H1 (cell line): ENCODE results near the gene RPS6KA2. TPM values are rescaled to one million over a fixed set of nuclear protein-coding genes. Genes with fewer than 3 reads are reported as not detected.
A peak's percentile ranks its signal among the peaks of the same experiment; 100 is the strongest.

ENCODE experiments used
- CTCF ChIA-PET: fragments of 300-600 bp; sonication (Branson Sonifier 250); formaldehyde crosslinking; loops from one replicate; lab custom pipeline; 2021; ENCODE audit not compliant: partially characterized antibody; lab: Charles Lee
- POLR2A ChIA-PET: fragments of 300-600 bp; sonication (Branson Sonifier 250); formaldehyde crosslinking; loops from one replicate; lab custom pipeline; 2021; ENCODE audit warnings: inconsistent platforms; ENCODE audit not compliant: partially characterized antibody; lab: Charles Lee
- DNase-seq, 2 experiments: peaks; one replicate each; pipeline versions ENCODE4 v3.0.0 to v3.0.0-alpha.2; 2010 to 2022; ENCODE audit warnings: low spot score in 2 of 2, low read depth in 1 of 2, mixed read lengths in 1 of 2
- FAIRE-seq: peaks from 2 replicates; lab custom pipeline; 2011; peaks lifted over from hg19 to GRCh38; lab: Jason Lieb, UNC
- H2AFZ ChIP-seq: 2 replicates; pipeline ENCODE4 v1.8.1; 2012; ENCODE audit warnings: low read length, inconsistent platforms
- H2AK5ac ChIP-seq: 2 replicates; pipeline ENCODE4 v1.6.1; 2013; ENCODE audit warnings: low read depth, low read length
- H2BK120ac ChIP-seq: replicated peaks from 2 replicates; pipeline ENCODE3; 2013; ENCODE audit warnings: low read depth, low read length, inconsistent platforms
- H2BK12ac ChIP-seq: 2 replicates; pipeline ENCODE4 v1.6.1; 2013; ENCODE audit warnings: low read depth, low read length
- H2BK15ac ChIP-seq: 2 replicates; pipeline ENCODE4 v1.6.1; 2013; ENCODE audit warnings: low read length
- H2BK20ac ChIP-seq: 2 replicates; pipeline ENCODE4 v1.6.1; 2013; ENCODE audit warnings: low read length
- H2BK5ac ChIP-seq: 2 replicates; pipeline ENCODE4 v1.6.1; 2013; ENCODE audit warnings: low read depth, low read length
- H3K14ac ChIP-seq: 2 replicates; pipeline ENCODE4 v1.6.1; 2013; ENCODE audit warnings: inconsistent platforms; ENCODE audit not compliant: insufficient read length
- H3K18ac ChIP-seq: 2 replicates; pipeline ENCODE4 v1.6.1; 2013; ENCODE audit warnings: low read length; ENCODE audit errors: extremely low read depth
- H3K23ac ChIP-seq: 2 replicates; pipeline ENCODE4 v1.6.1; 2013; ENCODE audit warnings: inconsistent platforms; ENCODE audit not compliant: insufficient read length
- H3K23me2 ChIP-seq: 2 replicates; pipeline ENCODE4 v1.6.1; 2013; ENCODE audit warnings: low read depth, low read length
- H3K27ac ChIP-seq: 2 replicates; pipeline ENCODE4 v1.6.1; 2011; ENCODE audit warnings: low read depth, low read length, inconsistent platforms
- H3K27me3 ChIP-seq, 4 experiments: replicated peaks in 1 of 4; 1 replicate in 1 of 4; 2 replicates in 3 of 4; pipeline versions ENCODE4 v1.6.1 to v1.8.1; 2011 to 2013; ENCODE audit warnings: low read length in 3 of 4, mild to moderate bottlenecking in 3 of 4, inconsistent platforms in 2 of 4, mixed read lengths in 2 of 4, moderate library complexity in 1 of 4; ENCODE audit not compliant: control insufficient read depth in 3 of 4, insufficient read depth in 3 of 4; ENCODE audit errors: extremely low read depth in 1 of 4
- H3K36me3 ChIP-seq, 4 experiments: 2 replicates each; pipeline versions ENCODE4 v1.6.1 to v1.8.1; 2011 to 2013; ENCODE audit warnings: mild to moderate bottlenecking in 4 of 4, low read length in 3 of 4, moderate library complexity in 2 of 4, control low read depth in 1 of 4, inconsistent platforms in 1 of 4; ENCODE audit not compliant: insufficient read depth in 4 of 4, control insufficient read depth in 2 of 4
- H3K4ac ChIP-seq: replicated peaks from 2 replicates; pipeline ENCODE3; 2013; ENCODE audit warnings: low read length, low read depth, mixed read lengths, inconsistent platforms; ENCODE audit not compliant: insufficient read length
- H3K4me1 ChIP-seq, 4 experiments: replicated peaks in 1 of 4; 1 replicate in 1 of 4; 2 replicates in 3 of 4; pipeline versions ENCODE4 v1.6.1 to v1.8.1; 2011 to 2013; ENCODE audit warnings: low read length in 3 of 4, inconsistent platforms in 2 of 4, mixed read lengths in 1 of 4; ENCODE audit not compliant: insufficient read depth in 4 of 4, control insufficient read depth in 3 of 4
- H3K4me2 ChIP-seq, 2 experiments: 2 replicates each; pipeline versions ENCODE4 v1.6.1 to v1.8.1; 2011 to 2013; ENCODE audit warnings: low read depth in 2 of 2, low read length in 2 of 2, control low read depth in 1 of 2, inconsistent platforms in 1 of 2, mild to moderate bottlenecking in 1 of 2; ENCODE audit not compliant: insufficient read depth in 1 of 2
- H3K4me3 ChIP-seq, 4 experiments: fragments of 200-600, 300-600 bp in 1 of 4; sonication (generic), shearing (Covaris generic), sonication (Bioruptor Twin) in 1 of 4; 2 replicates each; pipeline versions ENCODE4 v1.5.1 to v1.8.1; 2011 to 2016; ENCODE audit warnings: low read length in 4 of 4, low read depth in 3 of 4, control low read depth in 2 of 4, inconsistent platforms in 2 of 4, mild to moderate bottlenecking in 2 of 4, mixed read lengths in 1 of 4, moderate library complexity in 1 of 4; ENCODE audit not compliant: insufficient read depth in 2 of 4; ENCODE audit errors: extremely low read depth in 1 of 4
- H3K56ac ChIP-seq: replicated peaks from 2 replicates; pipeline ENCODE3; 2013; ENCODE audit warnings: low read depth, mild to moderate bottlenecking, mixed read lengths, low read length, inconsistent platforms; ENCODE audit not compliant: insufficient read length
- H3K79me1 ChIP-seq: 2 replicates; pipeline ENCODE4 v1.6.1; 2013; ENCODE audit warnings: low read depth, low read length, control low read depth
- H3K79me2 ChIP-seq, 2 experiments: 2 replicates each; pipeline versions ENCODE4 v1.6.1 to v1.8.1; 2012 to 2013; ENCODE audit warnings: low read length in 2 of 2, mild to moderate bottlenecking in 2 of 2, inconsistent platforms in 1 of 2; ENCODE audit not compliant: insufficient read depth in 2 of 2, control insufficient read depth in 1 of 2
- H3K9ac ChIP-seq, 4 experiments: replicated peaks in 1 of 4; 1 replicate in 1 of 4; 2 replicates in 3 of 4; pipeline versions ENCODE4 v1.6.1 to v1.8.1; 2011 to 2013; ENCODE audit warnings: low read depth in 3 of 4, low read length in 3 of 4, control low read depth in 2 of 4, mild to moderate bottlenecking in 2 of 4, moderate library complexity in 2 of 4, inconsistent platforms in 1 of 4; ENCODE audit errors: extremely low read depth in 1 of 4
- H3K9me3 ChIP-seq, 2 experiments: 2 replicates each; pipeline versions ENCODE4 v1.6.1 to v1.8.1; 2012 to 2013; ENCODE audit warnings: mild to moderate bottlenecking in 2 of 2, moderate library complexity in 2 of 2, control low read depth in 1 of 2, inconsistent platforms in 1 of 2, low read depth in 1 of 2, low read length in 1 of 2, mixed read lengths in 1 of 2; ENCODE audit not compliant: insufficient read depth in 2 of 2
- H4K20me1 ChIP-seq, 2 experiments: replicated peaks in 1 of 2; 2 replicates each; pipeline versions ENCODE3 to v1.8.1; 2011 to 2013; ENCODE audit warnings: inconsistent platforms in 2 of 2, low read length in 2 of 2, mild to moderate bottlenecking in 1 of 2; ENCODE audit not compliant: insufficient read depth in 2 of 2, control insufficient read depth in 1 of 2
- H4K5ac ChIP-seq: 2 replicates; pipeline ENCODE4 v1.6.1; 2013; ENCODE audit warnings: low read length, low read depth, mixed read lengths, inconsistent platforms; ENCODE audit not compliant: insufficient read length
- H4K8ac ChIP-seq: 2 replicates; pipeline ENCODE4 v1.8.0; 2013; ENCODE audit warnings: mild to moderate bottlenecking, moderate library complexity, low read length, inconsistent platforms; ENCODE audit not compliant: insufficient read depth; ENCODE audit errors: extremely low read depth
- H4K91ac ChIP-seq: replicated peaks from 2 replicates; pipeline ENCODE3; 2013; ENCODE audit warnings: low read length, mixed read lengths, inconsistent platforms; ENCODE audit not compliant: insufficient read length
- MAFK ChIP-seq: IDR thresholded peaks from 2 replicates; pipeline ENCODE4 v1.6.1; 2012; ENCODE audit warnings: low read depth, mild to moderate bottlenecking, improper control_type of control experiment, low read length
- RBBP5 ChIP-seq: IDR thresholded peaks from 2 replicates; pipeline ENCODE4 v1.7.1; 2012; ENCODE audit warnings: low read depth, mild to moderate bottlenecking, inconsistent platforms, low read length, moderate library complexity, borderline replicate concordance
- WGBS, 2 experiments: shearing (Covaris generic) in 1 of 2; methylation state at CpG; one replicate each; pipeline versions ENCODE4 v1.1.6 to v1.1.7; 2013 to 2015; ENCODE audit warnings: low lambda C conversion rate in 2 of 2, mixed read lengths in 2 of 2, inconsistent platforms in 1 of 2, low coverage in 1 of 2, missing lambda C conversion rate in 1 of 2; ENCODE audit not compliant: insufficient replicate concordance in 2 of 2, insufficient coverage in 1 of 2, insufficient read length in 1 of 2; ENCODE audit errors: extremely low coverage in 1 of 2, missing lambda C conversion rate in 1 of 2; 5-methylcytosine and 5-hydroxymethylcytosine counted together
- polyA plus RNA-seq, 7 experiments: library from polyadenylated mRNA; depleted of rRNA in 3 of 7; stranded (reverse) in 5 of 7; unstranded in 2 of 7; fragments of >200 nt in 5 of 7; fragments of 200-250 nt in 2 of 7; gene quantifications; 1 replicate in 5 of 7; 2 replicates in 1 of 7; 4 replicates in 1 of 7; pipeline versions ENCODE4 v1.2.1 to v1.2.3, GENCODE V29; 2011 to 2013; ENCODE audit warnings: missing spikeins in 2 of 7, mixed read lengths in 2 of 7
- total RNA-seq: library from RNA; stranded (reverse); fragmentation: NEBNext Ultra II Directional; extraction: Animal tissue kit (Norgen Biotek cat#: 25700); gene quantifications from 2 replicates; pipeline ENCODE4 v1.2.1, GENCODE V29; 2021

The RPS6KA2 gene
- total and polyA plus RNA-seq, 2 of the 8 experiments (the other 6 are each of a cell fraction or from before 2014, with no cell fraction given) = 8.8 to 25.7 TPM

DNA sequence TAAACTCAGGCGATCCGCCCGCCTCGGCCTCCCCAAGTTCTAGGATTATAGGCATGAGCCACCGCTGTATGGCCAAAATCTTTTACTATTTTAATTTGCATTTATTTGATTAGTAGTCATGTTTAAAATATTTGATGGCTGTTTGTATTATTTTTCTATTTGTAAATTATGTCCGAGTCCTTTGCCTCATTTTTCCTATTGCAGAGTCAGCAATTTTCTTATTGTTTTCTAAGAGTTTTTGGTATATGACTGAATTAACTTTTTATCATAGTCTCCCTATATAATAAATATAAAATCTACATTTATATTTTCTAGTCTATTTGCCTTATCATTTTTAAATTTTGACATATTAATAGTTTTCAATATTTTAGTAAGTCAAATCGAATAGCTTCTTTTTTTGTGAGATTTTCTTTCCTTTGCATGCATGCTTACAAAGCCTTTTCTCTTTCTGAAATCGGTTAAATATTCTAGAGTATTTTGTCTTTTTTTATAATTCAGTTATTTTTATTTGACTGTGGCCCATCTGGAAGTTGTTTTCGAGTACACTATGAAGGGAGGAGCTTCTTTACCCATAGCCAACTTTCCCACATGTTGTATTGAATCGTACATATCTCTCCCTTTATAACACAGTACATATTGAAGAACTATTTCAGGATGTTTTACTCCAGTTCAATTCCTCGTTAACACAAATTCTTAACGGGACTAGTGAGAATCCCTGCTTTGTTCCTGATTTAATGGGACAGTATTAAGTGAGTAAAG is 34.5 kb upstream of the RPS6KA2 start:
- Histone ChIP-seq H3K18ac (no peak overlapping the region), H3K23ac (no peak overlapping the region), H2BK20ac (no peak overlapping the region), H2AK5ac (no peak overlapping the region), H3K56ac (no peak overlapping the region), H3K4ac (no peak overlapping the region), H3K36me3 (no peaks in the 10 kb centered on the region), H4K91ac (no peak overlapping the region), H3K27ac (no peak overlapping the region), H3K27me3 (peaks cover 0 to 14% (median 8%) of the 10 kb centered on the region in 4 experiments; a peak in 6 of 7 replicates), H3K9ac (no peak overlapping the region), H2BK5ac (no peak overlapping the region), H3K79me2 (no peaks in the 10 kb centered on the region), H3K23me2 (peaks cover 2% of the 10 kb centered on the region; the same call in 1 of the 2 replicates), H3K4me3 (no peak overlapping the region), H2BK120ac (no peak overlapping the region), H2AFZ (no peak overlapping the region), H2BK12ac (no peak overlapping the region), H3K4me1 (peaks cover 0 to 9% (median 1%) of the 10 kb centered on the region in 4 experiments; a peak in 5 of 7 replicates), H4K5ac (no peak overlapping the region), H3K9me3 (no peaks in the 10 kb centered on the region), H3K79me1 (no peaks in the 10 kb centered on the region), H3K4me2 (no peak overlapping the region), H4K20me1 (no peaks in the 10 kb centered on the region), H4K8ac (no peak overlapping the region), H3K14ac (no peak overlapping the region), H2BK15ac (no peak overlapping the region)
- CTCF ChIA-PET = interaction anchor here (1.3 to 1.4 kb wide), 3 partner anchors 18 to 89 kb away, joined by 3 read pairs; no protein-coding TSS in a partner anchor
- DNase-seq (no peak), FAIRE-seq (no peak)
- POLR2A ChIA-PET = no interaction called here
- TF ChIP-seq MAFK (peak; percentile 87; the same call in 1 of the 2 replicates), RBBP5 (no peak)
- 89% methylated on average over 12 of the region's 12 CpGs; no CpG with 5 or more reads in 1 of the 2 experiments for WGBS, 2 experiments
